HG02610 (cell line): ENCODE data around the gene LGALS7B.
"Not testable (repeated sequence)": the region's sequence is repeated elsewhere in the genome, so short reads cannot be mapped to it uniquely, and the experiment has no call there.

ENCODE experiments used
- ATAC-seq: cut with Tn5 transposase; IDR thresholded peaks from one replicate; pipeline ENCODE4 v1.9.1; 2021; ENCODE audit warnings: mild to moderate bottlenecking, moderate library complexity; ENCODE audit not compliant: unreplicated experiment

LGALS7B gene

GRCh38 chr19:38816131-38816750 lies 27.2 kb downstream of the LGALS7B start:
- ATAC-seq: no peak

GRCh38 chr19:38817081-38817480 lies 28.1 kb downstream of the LGALS7B start:
- ATAC-seq: no peak

GRCh38 chr19:38819231-38819920 lies 30.4 kb downstream of the LGALS7B start:
- no peak for ATAC-seq

GRCh38 chr19:38821230-38821825 lies 32.3 kb downstream of the LGALS7B start:
- not testable (repeated sequence) for ATAC-seq

- not testable (repeated sequence) for ATAC-seq
These were observed 36.9 kb downstream of the LGALS7B start for GRCh38 chr19:38825936-38826335.

GRCh38 chr19:38826856-38827551 lies 38.0 kb downstream of the LGALS7B start:
- no peak for ATAC-seq

GRCh38 chr19:38829203-38829602 lies 40.2 kb downstream of the LGALS7B start:
- not testable (repeated sequence) for ATAC-seq

GRCh38 chr19:38830039-38830733 lies 41.2 kb downstream of the LGALS7B start:
- no peak for ATAC-seq

- peak; percentile 36 for ATAC-seq
These were observed 42.2 kb downstream of the LGALS7B start for GRCh38 chr19:38831142-38831605.

GRCh38 chr19:38833092-38833425 lies 44.1 kb downstream of the LGALS7B start:
- ATAC-seq: no peak

GRCh38 chr19:38834104-38834490 lies 45.1 kb downstream of the LGALS7B start:
- ATAC-seq: no peak

GRCh38 chr19:38834590-38834989 lies 45.6 kb downstream of the LGALS7B start:
- no peak for ATAC-seq

- ATAC-seq: no peak
These were observed 47.4 kb downstream of the LGALS7B start for GRCh38 chr19:38836159-38836982.

GRCh38 chr19:38836983-38837626 lies 48.1 kb downstream of the LGALS7B start:
- ATAC-seq: no peak

- no peak for ATAC-seq
These were observed 48.7 kb downstream of the LGALS7B start for GRCh38 chr19:38837656-38838121.

GRCh38 chr19:38838208-38838985 lies 49.4 kb downstream of the LGALS7B start:
- no peak for ATAC-seq

GRCh38 chr19:38838986-38839761 lies 50.2 kb downstream of the LGALS7B start:
- no peak for ATAC-seq
